ENCODE results near the gene CHURC1.

DNA sequence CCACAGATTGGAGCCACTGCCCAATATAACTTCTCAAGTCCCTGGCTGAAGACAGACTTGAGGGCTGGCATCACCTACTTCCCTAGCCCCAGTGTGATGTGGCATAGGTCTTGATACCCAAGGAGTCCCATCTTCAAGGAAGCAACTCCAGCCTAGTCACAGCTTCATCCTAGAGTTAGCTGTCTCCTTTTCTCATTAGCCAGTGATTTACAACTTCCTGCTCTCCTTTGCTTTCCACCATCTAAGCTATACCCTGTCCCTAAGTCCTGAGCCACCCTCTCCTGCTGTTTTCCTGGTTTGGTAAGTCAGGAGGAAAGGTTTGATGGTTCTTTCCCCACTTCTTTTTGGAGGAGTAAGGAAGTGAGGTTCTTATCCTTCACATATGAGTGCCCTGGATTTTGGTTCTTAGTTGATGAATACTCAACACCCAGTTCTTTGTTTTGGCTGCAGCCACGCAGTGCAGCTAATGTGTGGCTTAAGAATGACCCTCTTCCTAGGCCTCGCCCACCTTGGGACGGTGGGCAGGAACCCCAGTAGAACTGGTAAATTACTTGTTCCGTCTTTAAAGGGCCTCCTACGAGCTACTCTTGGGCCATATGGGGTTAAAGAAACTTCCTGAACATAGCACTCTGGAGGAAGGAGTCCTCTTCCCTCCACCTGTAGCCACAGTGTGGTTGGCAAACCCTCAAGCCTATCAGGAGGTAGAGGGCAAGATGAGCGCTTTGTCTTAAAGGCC, 32.2 kb downstream of the CHURC1 start:
- TF ChIP-seq POLR2AphosphoS5 (IDR thresholded peaks at IDR 0.05; ENCODE audit: low read depth, low read length) (no peak), JUN (IDR thresholded peaks at IDR 0.05; ENCODE audit: low read depth, low read length) (no peak), TEAD4 (IDR thresholded peaks at IDR 0.05; ENCODE audit: low read depth, low read length) (no peak), SUZ12 (IDR thresholded peaks at IDR 0.05; ENCODE audit: low read length) (no peak), TAF7 (optimal IDR thresholded peaks at IDR 0.05; ENCODE audit: borderline replicate concordance, low read depth, low read length) (no peak), MAFK (IDR thresholded peaks at IDR 0.05; ENCODE audit: low read depth, low read length) (no peak), POLR2A (IDR thresholded peaks at IDR 0.05; ENCODE audit: control extremely low read depth in 1 of 2, low read depth in 2 of 2, low read length in 2 of 2) (no peak), ASH2L (IDR thresholded peaks at IDR 0.05; ENCODE audit: low read length) (no peak), NANOG (IDR thresholded peaks at IDR 0.05; ENCODE audit: insufficient read depth, low read depth, low read length, poor library complexity, severe bottlenecking) (no peak), NRF1 (IDR thresholded peaks at IDR 0.05; ENCODE audit: low read depth, low read length) (no peak), SP4 (IDR thresholded peaks at IDR 0.05; ENCODE audit: low read length) (no peak)
- TF ChIP-seq, protein P1, sequence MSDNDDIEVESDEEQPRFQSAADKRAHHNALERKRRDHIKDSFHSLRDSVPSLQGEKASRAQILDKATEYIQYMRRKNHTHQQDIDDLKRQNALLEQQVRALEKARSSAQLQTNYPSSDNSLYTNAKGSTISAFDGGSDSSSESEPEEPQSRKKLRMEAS (IDR thresholded peaks at IDR 0.05) = no peak
- TF ChIP-seq, protein P2, sequence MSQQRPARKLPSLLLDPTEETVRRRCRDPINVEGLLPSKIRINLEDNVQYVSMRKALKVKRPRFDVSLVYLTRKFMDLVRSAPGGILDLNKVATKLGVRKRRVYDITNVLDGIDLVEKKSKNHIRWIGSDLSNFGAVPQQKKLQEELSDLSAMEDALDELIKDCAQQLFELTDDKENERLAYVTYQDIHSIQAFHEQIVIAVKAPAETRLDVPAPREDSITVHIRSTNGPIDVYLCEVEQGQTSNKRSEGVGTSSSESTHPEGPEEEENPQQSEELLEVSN (IDR thresholded peaks at IDR 0.05) = no peak
- TF ChIP-seq, protein P3, sequence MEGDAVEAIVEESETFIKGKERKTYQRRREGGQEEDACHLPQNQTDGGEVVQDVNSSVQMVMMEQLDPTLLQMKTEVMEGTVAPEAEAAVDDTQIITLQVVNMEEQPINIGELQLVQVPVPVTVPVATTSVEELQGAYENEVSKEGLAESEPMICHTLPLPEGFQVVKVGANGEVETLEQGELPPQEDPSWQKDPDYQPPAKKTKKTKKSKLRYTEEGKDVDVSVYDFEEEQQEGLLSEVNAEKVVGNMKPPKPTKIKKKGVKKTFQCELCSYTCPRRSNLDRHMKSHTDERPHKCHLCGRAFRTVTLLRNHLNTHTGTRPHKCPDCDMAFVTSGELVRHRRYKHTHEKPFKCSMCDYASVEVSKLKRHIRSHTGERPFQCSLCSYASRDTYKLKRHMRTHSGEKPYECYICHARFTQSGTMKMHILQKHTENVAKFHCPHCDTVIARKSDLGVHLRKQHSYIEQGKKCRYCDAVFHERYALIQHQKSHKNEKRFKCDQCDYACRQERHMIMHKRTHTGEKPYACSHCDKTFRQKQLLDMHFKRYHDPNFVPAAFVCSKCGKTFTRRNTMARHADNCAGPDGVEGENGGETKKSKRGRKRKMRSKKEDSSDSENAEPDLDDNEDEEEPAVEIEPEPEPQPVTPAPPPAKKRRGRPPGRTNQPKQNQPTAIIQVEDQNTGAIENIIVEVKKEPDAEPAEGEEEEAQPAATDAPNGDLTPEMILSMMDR (IDR thresholded peaks at IDR 0.05; ENCODE audit: control extremely low read depth in 1 of 3, insufficient read depth in 1 of 3, low read depth in 1 of 3, low read length in 3 of 3) = no peak
